Hematopoietic multipotent progenitor cell treated with erythropoietin and hydrocortisone succinate and interleukin-3 and kit ligand, for 4 days (in vitro differentiated cells): Measurements from ENCODE around the gene MRTFA.
A peak's percentile ranks its signal among the peaks of the same experiment; 100 is the strongest.

Source experiments
- DNase-seq: peaks from one replicate; pipeline ENCODE4 v3.0.0-alpha.2; 2015

Gene MRTFA

GRCh38 chr22:40407021-40407761, 229.3 kb downstream of the MRTFA start:
- DNase-seq, result no peak

GRCh38 chr22:40406063-40406890, 230.2 kb downstream of the MRTFA start:
- DNase-seq, result no peak

GRCh38 chr22:40405178-40406062, 231.1 kb downstream of the MRTFA start:
- DNase-seq, result no peak

- DNase-seq, result no peak
Observed at GRCh38 chr22:40404251-40405177, 232.0 kb downstream of the MRTFA start.

GRCh38 chr22:40403651-40404050, 232.9 kb downstream of the MRTFA start:
- DNase-seq, result no peak

GRCh38 chr22:40403141-40403540, 233.4 kb downstream of the MRTFA start:
- DNase-seq, result no peak

- DNase-seq, result no peak
Observed at GRCh38 chr22:40401981-40402406, 234.5 kb downstream of the MRTFA start.

- DNase-seq, result peak; percentile 78
Observed at GRCh38 chr22:40401532-40401931, 235.0 kb downstream of the MRTFA start.

GRCh38 chr22:40400159-40400558, 236.4 kb downstream of the MRTFA start:
- DNase-seq, result peak; percentile 91

- no peak for DNase-seq
Observed at GRCh38 chr22:40399621-40400020, 236.9 kb downstream of the MRTFA start.

GRCh38 chr22:40397396-40397795, 239.1 kb downstream of the MRTFA start:
- DNase-seq, result no peak

GRCh38 chr22:40396882-40397281, 239.6 kb downstream of the MRTFA start:
- no peak for DNase-seq

- DNase-seq, result no peak
Observed at GRCh38 chr22:40395607-40396006, 240.9 kb downstream of the MRTFA start.

- no peak for DNase-seq
Observed at GRCh38 chr22:40394607-40395006, 241.9 kb downstream of the MRTFA start.

- no peak for DNase-seq
Observed at GRCh38 chr22:40392618-40393017, 243.9 kb downstream of the MRTFA start.

- DNase-seq, result no peak
Observed at GRCh38 chr22:40391417-40391816, 245.1 kb downstream of the MRTFA start.

- no peak for DNase-seq
Observed at GRCh38 chr22:40388231-40388630, 248.3 kb downstream of the MRTFA start.

GRCh38 chr22:40387746-40388145, 248.8 kb downstream of the MRTFA start:
- DNase-seq, result no peak

GRCh38 chr22:40385036-40385782, 251.3 kb downstream of the MRTFA start:
- DNase-seq, result peak; percentile 78

GRCh38 chr22:40383905-40384304, 252.6 kb downstream of the MRTFA start:
- DNase-seq, result peak; percentile 32

- no peak for DNase-seq
Observed at GRCh38 chr22:40381461-40381860, 255.1 kb downstream of the MRTFA start.
